HepG2 (cell line): ENCODE measurements around the gene DLL4. TPM values are rescaled to one million over a fixed set of nuclear protein-coding genes. Genes with fewer than 3 reads are reported as not detected.

Experiments used
- CBX2 ChIP-seq, 2 experiments: fragments of 200-600 bp in 1 of 2; sonication (generic); formaldehyde crosslinking in 1 of 2; IDR thresholded peaks; 2 replicates each; pipeline versions ENCODE4 v1.7.0 to v1.8.1; 2018 to 2022; ENCODE audit warnings: low read depth in 2 of 2, low read length in 1 of 2, mild to moderate bottlenecking in 1 of 2, missing genetic modification reagents in 1 of 2
- ERF ChIP-seq: IDR thresholded peaks from 2 replicates; pipeline ENCODE4 v1.6.1; 2018; ENCODE audit warnings: missing biosample characterization, missing genetic modification reagents
- HMG20A ChIP-seq: IDR thresholded peaks from 2 replicates; pipeline ENCODE4 v1.6.1; 2016; ENCODE audit warnings: borderline replicate concordance
- MTA1 ChIP-seq: sonication (generic); formaldehyde crosslinking; IDR thresholded peaks from 2 replicates; pipeline ENCODE4 v1.4.0; 2020; ENCODE audit warnings: missing genetic modification reagents, mild to moderate bottlenecking, borderline replicate concordance
- NR3C1 ChIP-seq: sonication (generic); formaldehyde crosslinking; IDR thresholded peaks from 2 replicates; pipeline ENCODE4 v1.4.0; 2020; ENCODE audit warnings: missing genetic modification reagents
- SMARCE1 ChIP-seq: fragments of 450-650 bp; IDR thresholded peaks from 2 replicates; pipeline ENCODE4 v1.6.1; 2017; ENCODE audit warnings: borderline replicate concordance
- TBL1XR1 ChIP-seq: fragments of 150-350 bp; IDR thresholded peaks from 2 replicates; pipeline ENCODE4 v1.6.1; 2014; ENCODE audit warnings: borderline replicate concordance, low read length; ENCODE audit not compliant: partially characterized antibody
- THRA ChIP-seq: sonication (generic); formaldehyde crosslinking; IDR thresholded peaks from 2 replicates; pipeline ENCODE4 v1.4.0; 2020; ENCODE audit warnings: missing genetic modification reagents, borderline replicate concordance
- ZBTB1 ChIP-seq: sonication (generic); formaldehyde crosslinking; IDR thresholded peaks from 2 replicates; pipeline ENCODE4 v1.4.0; 2020; ENCODE audit warnings: missing genetic modification reagents, borderline replicate concordance
- ZFP62 ChIP-seq: sonication (generic); formaldehyde crosslinking; IDR thresholded peaks from 2 replicates; pipeline ENCODE4 v1.4.0; 2020; ENCODE audit warnings: missing genetic modification reagents
- ZNF510 ChIP-seq: sonication (generic); formaldehyde crosslinking; IDR thresholded peaks from 2 replicates; pipeline ENCODE4 v1.4.0; 2020; ENCODE audit warnings: low read depth, mild to moderate bottlenecking, missing genetic modification reagents
- ZNF644 ChIP-seq: IDR thresholded peaks from 2 replicates; pipeline ENCODE4 v1.6.1; 2016; ENCODE audit warnings: low read depth
- ZNF746 ChIP-seq: sonication (generic); formaldehyde crosslinking; IDR thresholded peaks from 2 replicates; pipeline ENCODE4 v1.8.0; 2022; ENCODE audit warnings: mild to moderate bottlenecking, missing genetic modification reagents
- polyA plus RNA-seq, 8 experiments: library from polyadenylated mRNA; depleted of rRNA in 3 of 8; stranded (reverse) in 7 of 8; unstranded in 1 of 8; fragments of >200 nt; fragmentation: Illumina TruSeq in 4 of 8; extraction: Trizol in 4 of 8; gene quantifications; 2 replicates each; pipeline versions ENCODE4 v1.2.1 to v1.2.3, GENCODE V29; 2011 to 2016; ENCODE audit warnings: low read depth in 4 of 8, missing spikeins in 1 of 8, mixed read lengths in 1 of 8; ENCODE audit not compliant: insufficient read depth in 1 of 8
- total RNA-seq, 5 experiments: library from RNA; depleted of rRNA; stranded (reverse); fragments of >200 nt; fragmentation: Illumina TruSeq; extraction: Trizol; gene quantifications; 2 replicates each; pipeline ENCODE4 v1.2.3, GENCODE V29; 2016; ENCODE audit warnings: low read depth in 1 of 5
- TF ChIP-seq, protein P1 (sequence below): sonication (generic); formaldehyde crosslinking; IDR thresholded peaks from 2 replicates; pipeline ENCODE4 v1.4.0; 2020; ENCODE audit warnings: missing genetic modification reagents
- TF ChIP-seq, protein P2 (sequence below): sonication (generic); formaldehyde crosslinking; IDR thresholded peaks from 2 replicates; pipeline ENCODE4 v1.8.0; 2022; ENCODE audit warnings: mild to moderate bottlenecking, missing genetic modification reagents, moderate library complexity
- TF ChIP-seq, protein P3 (sequence below): sonication (generic); formaldehyde crosslinking; IDR thresholded peaks from 2 replicates; pipeline ENCODE4 v1.9.0; 2021; ENCODE audit warnings: missing genetic modification reagents, mild to moderate bottlenecking, borderline replicate concordance
- TF ChIP-seq, protein P4 (sequence below): sonication (generic); formaldehyde crosslinking; IDR thresholded peaks from 2 replicates; pipeline ENCODE4 v1.4.0; 2020; ENCODE audit warnings: missing genetic modification reagents, mild to moderate bottlenecking, borderline replicate concordance

DLL4 gene
- total and polyA plus RNA-seq, 2 of the 13 experiments (the other 11 are each of a cell fraction or from before 2014, with no cell fraction given), result 0.20 to 0.25 TPM

GRCh38 chr15:40893733-40894680 is 35.1 kb upstream of the DLL4 start, which contains the start of gene VPS18 (continued):
- TF ChIP-seq, protein P1, sequence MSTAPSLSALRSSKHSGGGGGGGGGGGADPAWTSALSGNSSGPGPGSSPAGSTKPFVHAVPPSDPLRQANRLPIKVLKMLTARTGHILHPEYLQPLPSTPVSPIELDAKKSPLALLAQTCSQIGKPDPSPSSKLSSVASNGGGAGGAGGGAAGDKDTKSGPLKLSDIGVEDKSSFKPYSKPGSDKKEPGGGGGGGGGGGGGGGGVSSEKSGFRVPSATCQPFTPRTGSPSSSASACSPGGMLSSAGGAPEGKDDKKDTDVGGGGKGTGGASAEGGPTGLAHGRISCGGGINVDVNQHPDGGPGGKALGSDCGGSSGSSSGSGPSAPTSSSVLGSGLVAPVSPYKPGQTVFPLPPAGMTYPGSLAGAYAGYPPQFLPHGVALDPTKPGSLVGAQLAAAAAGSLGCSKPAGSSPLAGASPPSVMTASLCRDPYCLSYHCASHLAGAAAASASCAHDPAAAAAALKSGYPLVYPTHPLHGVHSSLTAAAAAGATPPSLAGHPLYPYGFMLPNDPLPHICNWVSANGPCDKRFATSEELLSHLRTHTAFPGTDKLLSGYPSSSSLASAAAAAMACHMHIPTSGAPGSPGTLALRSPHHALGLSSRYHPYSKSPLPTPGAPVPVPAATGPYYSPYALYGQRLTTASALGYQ, result no peak; the same call in 1 of the 2 replicates
- no peak for TF ChIP-seq THRA (CRISPR knock-in tag)
- TF ChIP-seq, protein P2, sequence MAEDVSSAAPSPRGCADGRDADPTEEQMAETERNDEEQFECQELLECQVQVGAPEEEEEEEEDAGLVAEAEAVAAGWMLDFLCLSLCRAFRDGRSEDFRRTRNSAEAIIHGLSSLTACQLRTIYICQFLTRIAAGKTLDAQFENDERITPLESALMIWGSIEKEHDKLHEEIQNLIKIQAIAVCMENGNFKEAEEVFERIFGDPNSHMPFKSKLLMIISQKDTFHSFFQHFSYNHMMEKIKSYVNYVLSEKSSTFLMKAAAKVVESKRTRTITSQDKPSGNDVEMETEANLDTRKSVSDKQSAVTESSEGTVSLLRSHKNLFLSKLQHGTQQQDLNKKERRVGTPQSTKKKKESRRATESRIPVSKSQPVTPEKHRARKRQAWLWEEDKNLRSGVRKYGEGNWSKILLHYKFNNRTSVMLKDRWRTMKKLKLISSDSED, result no peak
- TF ChIP-seq TBL1XR1, result no peak
- TF ChIP-seq ERF (CRISPR knock-in tag), result peak; percentile 59; the same call in 1 of the 2 replicates
- peak; percentile 91; the same call in 1 of the 2 replicates for TF ChIP-seq ZNF510
- TF ChIP-seq, protein P3, sequence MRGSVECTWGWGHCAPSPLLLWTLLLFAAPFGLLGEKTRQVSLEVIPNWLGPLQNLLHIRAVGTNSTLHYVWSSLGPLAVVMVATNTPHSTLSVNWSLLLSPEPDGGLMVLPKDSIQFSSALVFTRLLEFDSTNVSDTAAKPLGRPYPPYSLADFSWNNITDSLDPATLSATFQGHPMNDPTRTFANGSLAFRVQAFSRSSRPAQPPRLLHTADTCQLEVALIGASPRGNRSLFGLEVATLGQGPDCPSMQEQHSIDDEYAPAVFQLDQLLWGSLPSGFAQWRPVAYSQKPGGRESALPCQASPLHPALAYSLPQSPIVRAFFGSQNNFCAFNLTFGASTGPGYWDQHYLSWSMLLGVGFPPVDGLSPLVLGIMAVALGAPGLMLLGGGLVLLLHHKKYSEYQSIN (CRISPR knock-in tag), result no peak
- no peak for TF ChIP-seq HMG20A (CRISPR knock-in tag)
- no peak for TF ChIP-seq ZNF644
- no peak for TF ChIP-seq ZFP62 (CRISPR knock-in tag)
- no peak for TF ChIP-seq SMARCE1
- TF ChIP-seq, protein P4, sequence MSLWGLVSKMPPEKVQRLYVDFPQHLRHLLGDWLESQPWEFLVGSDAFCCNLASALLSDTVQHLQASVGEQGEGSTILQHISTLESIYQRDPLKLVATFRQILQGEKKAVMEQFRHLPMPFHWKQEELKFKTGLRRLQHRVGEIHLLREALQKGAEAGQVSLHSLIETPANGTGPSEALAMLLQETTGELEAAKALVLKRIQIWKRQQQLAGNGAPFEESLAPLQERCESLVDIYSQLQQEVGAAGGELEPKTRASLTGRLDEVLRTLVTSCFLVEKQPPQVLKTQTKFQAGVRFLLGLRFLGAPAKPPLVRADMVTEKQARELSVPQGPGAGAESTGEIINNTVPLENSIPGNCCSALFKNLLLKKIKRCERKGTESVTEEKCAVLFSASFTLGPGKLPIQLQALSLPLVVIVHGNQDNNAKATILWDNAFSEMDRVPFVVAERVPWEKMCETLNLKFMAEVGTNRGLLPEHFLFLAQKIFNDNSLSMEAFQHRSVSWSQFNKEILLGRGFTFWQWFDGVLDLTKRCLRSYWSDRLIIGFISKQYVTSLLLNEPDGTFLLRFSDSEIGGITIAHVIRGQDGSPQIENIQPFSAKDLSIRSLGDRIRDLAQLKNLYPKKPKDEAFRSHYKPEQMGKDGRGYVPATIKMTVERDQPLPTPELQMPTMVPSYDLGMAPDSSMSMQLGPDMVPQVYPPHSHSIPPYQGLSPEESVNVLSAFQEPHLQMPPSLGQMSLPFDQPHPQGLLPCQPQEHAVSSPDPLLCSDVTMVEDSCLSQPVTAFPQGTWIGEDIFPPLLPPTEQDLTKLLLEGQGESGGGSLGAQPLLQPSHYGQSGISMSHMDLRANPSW (CRISPR knock-in tag), result no peak
- no peak for TF ChIP-seq CBX2 (IDR thresholded peaks at IDR 0.05; ENCODE audit: low read depth, low read length)
- TF ChIP-seq CBX2 (CRISPR knock-in tag; IDR thresholded peaks at IDR 0.05; ENCODE audit: low read depth), result no peak
- TF ChIP-seq ZBTB1 (CRISPR knock-in tag), result no peak
- TF ChIP-seq ZNF746 (CRISPR knock-in tag), result no peak
- TF ChIP-seq MTA1, result no peak
- no peak for TF ChIP-seq NR3C1 (CRISPR knock-in tag)
